Panc1 (cell line): ENCODE data around the gene PRTFDC1. TPM values are rescaled to one million over a fixed set of nuclear protein-coding genes. Genes with fewer than 3 reads are reported as not detected.

Experiments
- ATAC-seq: fragments of 200-7000 bp; cut with Tn5 transposase; 2 replicates; pipeline ENCODE4 v1.9.1; 2020; ENCODE audit warnings: mild to moderate bottlenecking, moderate library complexity
- BruUV-seq: library from RNA; stranded (reverse); fragments of 400-500 nt; replicated peaks from 2 replicates; lab custom pipeline; 2021; lab: Mats Ljungman, UMichigan
- CTCF ChIA-PET: fragments of 300-600 bp; sonication (Branson Sonifier 250); formaldehyde crosslinking; loops from one replicate; lab custom pipeline; 2022; ENCODE audit warnings: antibody characterized with exemption; lab: Charles Lee
- POLR2A ChIA-PET: fragments of 300-600 bp; sonication (Branson Sonifier 250); formaldehyde crosslinking; loops from one replicate; lab custom pipeline; 2022; ENCODE audit warnings: antibody characterized with exemption; lab: Charles Lee
- DNase-seq: peaks from one replicate; pipeline ENCODE4 v3.0.0-alpha.2; 2010; ENCODE audit warnings: low read depth, low spot score
- H3K27ac ChIP-seq: 2 replicates; pipeline ENCODE4 v1.5.1; 2011; ENCODE audit warnings: mild to moderate bottlenecking, low read length, inconsistent platforms
- H3K27me3 ChIP-seq: fragments of 200-500 bp; sonication (Bioruptor generic); 2 replicates; pipeline ENCODE4 v1.6.0; 2014; ENCODE audit warnings: low read length, inconsistent platforms; ENCODE audit not compliant: control insufficient read depth, insufficient read depth
- H3K36me3 ChIP-seq: fragments of 200-500 bp; sonication (Bioruptor generic); 2 replicates; pipeline ENCODE4 v1.5.1; 2014; ENCODE audit warnings: inconsistent platforms, mild to moderate bottlenecking, low read length, moderate library complexity; ENCODE audit not compliant: control insufficient read depth, insufficient read depth
- H3K4me1 ChIP-seq: 2 replicates; pipeline ENCODE4 v1.5.1; 2011; ENCODE audit warnings: inconsistent platforms, mild to moderate bottlenecking, low read length, moderate library complexity; ENCODE audit not compliant: control insufficient read depth, insufficient read depth
- H3K4me3 ChIP-seq, 2 experiments: 2 replicates each; pipeline ENCODE4 v1.5.1; 2011 to 2012; ENCODE audit warnings: low read depth in 2 of 2, low read length in 2 of 2, mild to moderate bottlenecking in 2 of 2, inconsistent platforms in 1 of 2, moderate library complexity in 1 of 2
- H3K9me3 ChIP-seq: fragments of 200-500 bp; sonication (Bioruptor generic); 2 replicates; pipeline ENCODE4 v1.5.1; 2014; ENCODE audit warnings: low read depth, mild to moderate bottlenecking, inconsistent platforms, low read length, moderate library complexity; ENCODE audit not compliant: control insufficient read depth, insufficient read depth
- POLR2AphosphoS5 ChIP-seq: IDR thresholded peaks from 2 replicates; pipeline ENCODE4 v1.6.1; 2012; ENCODE audit warnings: mild to moderate bottlenecking, low read depth, low read length, moderate library complexity
- SIN3A ChIP-seq: IDR thresholded peaks from 2 replicates; pipeline ENCODE4 v1.6.1; 2012; ENCODE audit warnings: low read depth, mild to moderate bottlenecking, low read length, moderate library complexity, borderline replicate concordance; ENCODE audit not compliant: insufficient read depth
- TCF7L2 ChIP-seq: IDR thresholded peaks from 2 replicates; pipeline ENCODE4 v1.6.1; 2011; ENCODE audit warnings: mild to moderate bottlenecking, low read depth, low read length, inconsistent platforms
- in situ Hi-C: cut with HindIII; loops from 2 replicates; pipeline ENCODE4 v1.10.0; 2016; ENCODE audit warnings: low sequenced_read_pairs, low pct_unique_long_range_greater_than_20kb
- intact Hi-C: fragments of 100-400 bp; cut with micrococcal nuclease; formaldehyde crosslinking; loops from one replicate; pipeline ENCODE4 v1.10.0; 2022; ENCODE audit not compliant: unreplicated experiment
- total RNA-seq: library from RNA; stranded (reverse); gene quantifications from one replicate; pipeline ENCODE4 v1.2.1, GENCODE V29; 2021; ENCODE audit not compliant: unreplicated experiment
- TF ChIP-seq, protein P1 (sequence below): fragments of 450-650 bp; IDR thresholded peaks from 2 replicates; pipeline ENCODE4 v1.5.1; 2017; ENCODE audit warnings: mild to moderate bottlenecking
- TF ChIP-seq, protein P2 (sequence below), 2 experiments: IDR thresholded peaks; 2 replicates each; pipeline ENCODE4 v1.6.1; 2011 to 2012; ENCODE audit warnings: low read depth in 2 of 2, control low read depth in 1 of 2, low read length in 1 of 2, mild to moderate bottlenecking in 1 of 2, moderate library complexity in 1 of 2; ENCODE audit not compliant: insufficient read depth in 1 of 2

The PRTFDC1 gene
- total RNA-seq, 1 experiment from 2014 or later, result 3.0 TPM

DNA sequence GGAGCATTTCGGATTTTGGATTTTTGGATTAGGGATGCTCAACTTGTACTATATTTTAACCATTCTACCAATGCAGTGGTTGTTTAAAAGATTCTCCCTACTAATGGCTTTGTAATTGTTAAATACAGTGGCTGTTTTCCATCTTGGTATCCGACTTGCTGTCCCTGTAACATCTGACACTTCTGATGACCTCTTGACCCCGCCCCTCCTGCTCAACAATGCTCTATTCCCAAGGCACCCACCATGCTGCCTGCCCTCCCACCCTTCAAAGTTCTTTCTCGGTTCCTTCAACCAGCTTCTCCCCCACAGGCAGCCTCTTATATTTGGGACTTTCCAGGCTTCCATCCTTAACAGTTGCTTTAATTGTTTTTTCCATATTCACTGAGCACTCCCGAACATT is 2.0 kb downstream of the PRTFDC1 start:
- POLR2A ChIA-PET, result no interaction called here
- no peak overlapping the region for H3K4me3 ChIP-seq
- no peak for DNase-seq
- H3K27me3 ChIP-seq, result no peaks in the 10 kb centered on the region
- intact Hi-C loops, result loop anchor here (5.0 to 10.0 kb wide), 2 partner anchors 226 to 308 kb away; partner anchors contain the start of gene ARHGAP21
- ATAC-seq, result no peak
- no peaks in the 10 kb centered on the region for H3K36me3 ChIP-seq
- no TSS peak for BruUV-seq
- H3K9me3 ChIP-seq, result no peaks in the 10 kb centered on the region
- in situ Hi-C loops, result no loop called here
- peaks cover 13% of the 10 kb centered on the region for H3K4me1 ChIP-seq
- TF ChIP-seq, protein P1, sequence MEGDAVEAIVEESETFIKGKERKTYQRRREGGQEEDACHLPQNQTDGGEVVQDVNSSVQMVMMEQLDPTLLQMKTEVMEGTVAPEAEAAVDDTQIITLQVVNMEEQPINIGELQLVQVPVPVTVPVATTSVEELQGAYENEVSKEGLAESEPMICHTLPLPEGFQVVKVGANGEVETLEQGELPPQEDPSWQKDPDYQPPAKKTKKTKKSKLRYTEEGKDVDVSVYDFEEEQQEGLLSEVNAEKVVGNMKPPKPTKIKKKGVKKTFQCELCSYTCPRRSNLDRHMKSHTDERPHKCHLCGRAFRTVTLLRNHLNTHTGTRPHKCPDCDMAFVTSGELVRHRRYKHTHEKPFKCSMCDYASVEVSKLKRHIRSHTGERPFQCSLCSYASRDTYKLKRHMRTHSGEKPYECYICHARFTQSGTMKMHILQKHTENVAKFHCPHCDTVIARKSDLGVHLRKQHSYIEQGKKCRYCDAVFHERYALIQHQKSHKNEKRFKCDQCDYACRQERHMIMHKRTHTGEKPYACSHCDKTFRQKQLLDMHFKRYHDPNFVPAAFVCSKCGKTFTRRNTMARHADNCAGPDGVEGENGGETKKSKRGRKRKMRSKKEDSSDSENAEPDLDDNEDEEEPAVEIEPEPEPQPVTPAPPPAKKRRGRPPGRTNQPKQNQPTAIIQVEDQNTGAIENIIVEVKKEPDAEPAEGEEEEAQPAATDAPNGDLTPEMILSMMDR, result no peak
- TF ChIP-seq TCF7L2 (no peak), SIN3A (no peak)
- H3K27ac ChIP-seq, result no peak overlapping the region
- CTCF ChIA-PET, result no interaction called here

DNA sequence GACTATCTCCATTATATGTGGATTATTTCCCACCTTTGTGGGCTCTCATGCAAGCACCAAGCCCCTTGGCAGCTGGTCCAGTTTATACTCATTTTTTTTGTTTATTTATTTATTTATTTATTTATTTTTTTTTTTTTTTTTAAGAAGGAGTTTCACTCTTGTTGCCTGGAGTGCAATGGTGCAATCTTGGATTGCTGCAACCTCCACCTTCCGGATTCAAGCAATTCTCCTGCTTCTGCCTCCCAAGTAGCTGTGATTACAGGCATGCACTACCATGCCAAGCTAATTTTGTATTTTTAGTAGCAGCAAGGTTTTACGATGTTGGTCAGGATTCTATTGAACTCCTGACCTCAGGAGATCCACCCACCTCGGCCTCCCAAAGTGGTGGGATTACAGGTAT is 2.8 kb downstream of the PRTFDC1 start:
- in situ Hi-C loops (no loop called here), intact Hi-C loops (loop anchor here (5.0 to 10.0 kb wide), 2 partner anchors 225 to 307 kb away; partner anchors contain the start of gene ARHGAP21)
- CTCF ChIA-PET, result no interaction called here
- no peaks in the 10 kb centered on the region for H3K9me3 ChIP-seq
- H3K27ac ChIP-seq, result no peak overlapping the region
- POLR2A ChIA-PET, result no interaction called here
- H3K4me3 ChIP-seq, result no peak overlapping the region
- no peaks in the 10 kb centered on the region for H3K27me3 ChIP-seq
- ATAC-seq, result no peak
- no peaks in the 10 kb centered on the region for H3K36me3 ChIP-seq
- no peak for TF ChIP-seq POLR2AphosphoS5
- TF ChIP-seq, protein P1, result no peak
- TF ChIP-seq TCF7L2, result no peak
- TF ChIP-seq, protein P2, sequence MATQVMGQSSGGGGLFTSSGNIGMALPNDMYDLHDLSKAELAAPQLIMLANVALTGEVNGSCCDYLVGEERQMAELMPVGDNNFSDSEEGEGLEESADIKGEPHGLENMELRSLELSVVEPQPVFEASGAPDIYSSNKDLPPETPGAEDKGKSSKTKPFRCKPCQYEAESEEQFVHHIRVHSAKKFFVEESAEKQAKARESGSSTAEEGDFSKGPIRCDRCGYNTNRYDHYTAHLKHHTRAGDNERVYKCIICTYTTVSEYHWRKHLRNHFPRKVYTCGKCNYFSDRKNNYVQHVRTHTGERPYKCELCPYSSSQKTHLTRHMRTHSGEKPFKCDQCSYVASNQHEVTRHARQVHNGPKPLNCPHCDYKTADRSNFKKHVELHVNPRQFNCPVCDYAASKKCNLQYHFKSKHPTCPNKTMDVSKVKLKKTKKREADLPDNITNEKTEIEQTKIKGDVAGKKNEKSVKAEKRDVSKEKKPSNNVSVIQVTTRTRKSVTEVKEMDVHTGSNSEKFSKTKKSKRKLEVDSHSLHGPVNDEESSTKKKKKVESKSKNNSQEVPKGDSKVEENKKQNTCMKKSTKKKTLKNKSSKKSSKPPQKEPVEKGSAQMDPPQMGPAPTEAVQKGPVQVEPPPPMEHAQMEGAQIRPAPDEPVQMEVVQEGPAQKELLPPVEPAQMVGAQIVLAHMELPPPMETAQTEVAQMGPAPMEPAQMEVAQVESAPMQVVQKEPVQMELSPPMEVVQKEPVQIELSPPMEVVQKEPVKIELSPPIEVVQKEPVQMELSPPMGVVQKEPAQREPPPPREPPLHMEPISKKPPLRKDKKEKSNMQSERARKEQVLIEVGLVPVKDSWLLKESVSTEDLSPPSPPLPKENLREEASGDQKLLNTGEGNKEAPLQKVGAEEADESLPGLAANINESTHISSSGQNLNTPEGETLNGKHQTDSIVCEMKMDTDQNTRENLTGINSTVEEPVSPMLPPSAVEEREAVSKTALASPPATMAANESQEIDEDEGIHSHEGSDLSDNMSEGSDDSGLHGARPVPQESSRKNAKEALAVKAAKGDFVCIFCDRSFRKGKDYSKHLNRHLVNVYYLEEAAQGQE (IDR thresholded peaks at IDR 0.05; ENCODE audit: insufficient read depth in 1 of 2, low read depth in 2 of 2, low read length in 1 of 2), result no peak
- BruUV-seq, result no TSS peak
- DNase-seq, result no peak
- H3K4me1 ChIP-seq, result peaks cover 13% of the 10 kb centered on the region
